Astrocyte (in vitro differentiated cells and primary cell): ENCODE results near the gene KCNA4. TPM values are rescaled to one million over a fixed set of nuclear protein-coding genes. Genes with fewer than 3 reads are reported as not detected.

Experiments
- DNase-seq: peaks from one replicate; pipeline ENCODE4 v3.0.0-alpha.2; 2010; ENCODE audit warnings: low read depth
- FAIRE-seq: peaks from 2 replicates; lab custom pipeline; 2011; peaks lifted over from hg19 to GRCh38; lab: Jason Lieb, UNC
- H2AFZ ChIP-seq: 2 replicates; pipeline ENCODE4 v1.6.0; 2012; ENCODE audit warnings: low read depth, low read length, inconsistent platforms
- H3K27ac ChIP-seq: 2 replicates; pipeline ENCODE4 v1.5.1; 2011; ENCODE audit warnings: low read depth, low read length, inconsistent platforms
- H3K27me3 ChIP-seq: 2 replicates; pipeline ENCODE4 v1.6.0; 2011; ENCODE audit warnings: low read length, inconsistent platforms; ENCODE audit not compliant: insufficient read depth
- H3K36me3 ChIP-seq: 2 replicates; pipeline ENCODE4 v1.5.1; 2011; ENCODE audit warnings: low read length, inconsistent platforms; ENCODE audit not compliant: insufficient read depth
- H3K4me1 ChIP-seq: 2 replicates; pipeline ENCODE4 v1.5.1; 2011; ENCODE audit warnings: low read length, inconsistent platforms; ENCODE audit not compliant: insufficient read depth
- H3K4me2 ChIP-seq: 2 replicates; pipeline ENCODE4 v1.6.0; 2012; ENCODE audit warnings: low read length, inconsistent platforms
- H3K4me3 ChIP-seq: 2 replicates; pipeline ENCODE4 v1.5.1; 2011; ENCODE audit warnings: low read depth, mild to moderate bottlenecking, low read length, inconsistent platforms; ENCODE audit not compliant: insufficient read depth
- H3K79me2 ChIP-seq: 2 replicates; pipeline ENCODE4 v1.6.0; 2012; ENCODE audit warnings: mild to moderate bottlenecking, low read length, inconsistent platforms; ENCODE audit not compliant: insufficient read depth
- H3K9ac ChIP-seq: 2 replicates; pipeline ENCODE4 v1.6.0; 2012; ENCODE audit warnings: mild to moderate bottlenecking, low read length, inconsistent platforms
- H3K9me3 ChIP-seq: 2 replicates; pipeline ENCODE4 v1.5.1; 2012; ENCODE audit warnings: low read depth, mild to moderate bottlenecking, low read length, inconsistent platforms; ENCODE audit not compliant: insufficient read depth
- H4K20me1 ChIP-seq: 2 replicates; pipeline ENCODE4 v1.6.0; 2012; ENCODE audit warnings: low read length, inconsistent platforms; ENCODE audit not compliant: insufficient read depth
- H3K27ac Mint-ChIP-seq: one replicate; pipeline ENCODE4 v1.8.0; 2021; ENCODE audit warnings: mild to moderate bottlenecking, mixed read lengths; ENCODE audit not compliant: unreplicated experiment
- H3K27me3 Mint-ChIP-seq: one replicate; pipeline ENCODE4 v1.8.0; 2021; ENCODE audit warnings: low read depth, mixed read lengths; ENCODE audit not compliant: unreplicated experiment
- H3K36me3 Mint-ChIP-seq: one replicate; pipeline ENCODE4 v1.8.0; 2021; ENCODE audit warnings: low read depth, mixed read lengths; ENCODE audit not compliant: unreplicated experiment
- H3K4me1 Mint-ChIP-seq: one replicate; pipeline ENCODE4 v1.8.0; 2021; ENCODE audit warnings: low read depth, mixed read lengths; ENCODE audit not compliant: unreplicated experiment
- H3K4me3 Mint-ChIP-seq: one replicate; pipeline ENCODE4 v1.8.0; 2021; ENCODE audit warnings: mild to moderate bottlenecking, moderate library complexity, mixed read lengths; ENCODE audit not compliant: unreplicated experiment
- H3K9me3 Mint-ChIP-seq: one replicate; pipeline ENCODE4 v1.8.0; 2021; ENCODE audit warnings: mild to moderate bottlenecking, mixed read lengths; ENCODE audit not compliant: unreplicated experiment
- CTCF ChIP-seq: IDR thresholded peaks from 2 replicates; pipeline ENCODE4 v1.5.1; 2011; ENCODE audit warnings: low read depth, mild to moderate bottlenecking, inconsistent platforms, low read length, moderate library complexity; ENCODE audit not compliant: insufficient read depth
- EZH2 ChIP-seq: IDR thresholded peaks from 2 replicates; pipeline ENCODE4 v1.6.1; 2012; ENCODE audit warnings: mild to moderate bottlenecking, low read length, inconsistent platforms; ENCODE audit not compliant: insufficient read depth
- total RNA-seq: library from RNA; stranded (reverse); gene quantifications from 2 replicates; pipeline ENCODE4 v1.2.1, GENCODE V29; 2021

The KCNA4 gene
- total RNA-seq, 1 donor from 2014 or later = not detected

GRCh38 chr11:30025396-30026139, 8.7 kb upstream of the KCNA4 start:
- Mint-ChIP-seq H3K27me3 (peaks cover 29% of the 10 kb centered on the region), H3K9me3 (peaks cover 2% of the 10 kb centered on the region), H3K4me1 (no peaks in the 10 kb centered on the region), H3K36me3 (no peaks in the 10 kb centered on the region), H3K27ac (no peak overlapping the region), H3K4me3 (no peak overlapping the region)
- no peak for FAIRE-seq
- DNase-seq = no peak
- H2AFZ ChIP-seq = no peak overlapping the region
- no peak overlapping the region for H3K9ac ChIP-seq
- H3K27me3 ChIP-seq = no peaks in the 10 kb centered on the region
- H4K20me1 ChIP-seq = no peaks in the 10 kb centered on the region
- no peaks in the 10 kb centered on the region for H3K79me2 ChIP-seq
- H3K27ac ChIP-seq = no peak overlapping the region
- H3K4me2 ChIP-seq = no peak overlapping the region
- H3K9me3 ChIP-seq = no peaks in the 10 kb centered on the region
- H3K36me3 ChIP-seq = no peaks in the 10 kb centered on the region
- H3K4me3 ChIP-seq = no peak overlapping the region
- no peaks in the 10 kb centered on the region for H3K4me1 ChIP-seq
- TF ChIP-seq EZH2 (no peak), CTCF (no peak)

GRCh38 chr11:30023074-30023473, 6.2 kb upstream of the KCNA4 start:
- Histone ChIP-seq H3K79me2 (no peaks in the 10 kb centered on the region), H3K27ac (no peak overlapping the region), H3K27me3 (peaks cover 9% of the 10 kb centered on the region), H3K4me2 (no peak overlapping the region), H3K4me1 (no peaks in the 10 kb centered on the region), H3K9me3 (no peaks in the 10 kb centered on the region), H2AFZ (no peak overlapping the region), H4K20me1 (no peaks in the 10 kb centered on the region), H3K9ac (no peak overlapping the region), H3K4me3 (no peak overlapping the region), H3K36me3 (no peaks in the 10 kb centered on the region)
- H3K27me3 Mint-ChIP-seq = peaks cover 41% of the 10 kb centered on the region
- H3K4me1 Mint-ChIP-seq = no peaks in the 10 kb centered on the region
- H3K9me3 Mint-ChIP-seq = peaks cover 2% of the 10 kb centered on the region
- no peak for TF ChIP-seq EZH2
- no peak for TF ChIP-seq CTCF
- H3K4me3 Mint-ChIP-seq = no peak overlapping the region
- no peak overlapping the region for H3K27ac Mint-ChIP-seq
- H3K36me3 Mint-ChIP-seq = no peaks in the 10 kb centered on the region
- DNase-seq (no peak), FAIRE-seq (no peak)

GRCh38 chr11:30019481-30019880, 2.7 kb upstream of the KCNA4 start:
- H3K27me3 Mint-ChIP-seq = peaks cover 41% of the 10 kb centered on the region
- Histone ChIP-seq H2AFZ (no peak overlapping the region), H3K36me3 (no peaks in the 10 kb centered on the region), H3K27me3 (peaks cover 37% of the 10 kb centered on the region), H3K9me3 (no peaks in the 10 kb centered on the region), H3K9ac (no peak overlapping the region), H3K79me2 (no peaks in the 10 kb centered on the region), H4K20me1 (no peaks in the 10 kb centered on the region), H3K4me2 (no peak overlapping the region), H3K4me1 (no peaks in the 10 kb centered on the region), H3K4me3 (no peak overlapping the region), H3K27ac (no peak overlapping the region)
- H3K36me3 Mint-ChIP-seq = no peaks in the 10 kb centered on the region
- no peak for DNase-seq
- TF ChIP-seq EZH2 = no peak
- TF ChIP-seq CTCF = no peak
- H3K9me3 Mint-ChIP-seq = peaks cover 2% of the 10 kb centered on the region
- no peak overlapping the region for H3K27ac Mint-ChIP-seq
- no peaks in the 10 kb centered on the region for H3K4me1 Mint-ChIP-seq
- H3K4me3 Mint-ChIP-seq = no peak overlapping the region
- FAIRE-seq = no peak
